Thoracic aorta (tissue), 2 donors: ENCODE data around the gene WDR6. TPM values are rescaled to one million over a fixed set of nuclear protein-coding genes. Genes with fewer than 3 reads are reported as not detected.

Experiments used
- ATAC-seq: fragments of 150-250 bp; one replicate; pipeline ENCODE4 v1.8.0; 2017; ENCODE audit warnings: low read depth; ENCODE audit not compliant: insufficient number of reproducible peaks, low FRiP score
- DNase-seq: peaks from one replicate; pipeline ENCODE4 v3.0.0-alpha.2; 2020; ENCODE audit warnings: low spot score
- H3K27ac ChIP-seq, 2 donors: fragments of 200-600 bp; sonication (generic); 1 replicate in 1 of 2; 2 replicates in 1 of 2; pipeline ENCODE4 v1.5.1; 2016; ENCODE audit warnings: mild to moderate bottlenecking in 2 of 2, moderate library complexity in 2 of 2
- H3K27me3 ChIP-seq: fragments of 200-600 bp; sonication (generic); replicated peaks from 2 replicates; pipeline ENCODE4 v1.6.0; 2016; ENCODE audit warnings: mild to moderate bottlenecking; ENCODE audit not compliant: insufficient read depth
- H3K36me3 ChIP-seq: fragments of 200-600 bp; sonication (generic); one replicate; pipeline ENCODE4 v1.5.1; 2016
- H3K4me1 ChIP-seq, 2 donors: fragments of 200-600 bp; sonication (generic); 1 replicate in 1 of 2; 2 replicates in 1 of 2; pipeline versions ENCODE4 v1.5.1 to v1.6.0; 2016; ENCODE audit warnings: low read depth in 2 of 2, mild to moderate bottlenecking in 1 of 2; ENCODE audit not compliant: control insufficient read depth in 1 of 2
- H3K4me3 ChIP-seq: fragments of 200-600 bp; sonication (generic); 2 replicates; pipeline ENCODE4 v1.5.1; 2016; ENCODE audit warnings: mild to moderate bottlenecking
- H3K9me3 ChIP-seq: fragments of 200-600 bp; sonication (generic); 2 replicates; pipeline ENCODE4 v1.5.1; 2016
- CTCF ChIP-seq: fragments of 200-600 bp; sonication (generic); IDR thresholded peaks from one replicate; pipeline ENCODE4 v1.5.1; 2019; ENCODE audit warnings: antibody characterized with exemption
- total RNA-seq, 2 donors: library from RNA; depleted of rRNA; stranded (reverse); fragments of >200 nt; gene quantifications; one replicate each; pipeline versions ENCODE4 v1.1.0 to v1.2.3, GENCODE V29; 2016

The WDR6 gene
- total RNA-seq, 2 donors from 2014 or later, result 89.9 to 121 TPM

GRCh38 chr3:49025793-49026520 lies 18.8 kb downstream of the WDR6 start:
- H3K9me3 ChIP-seq, result no peaks in the 10 kb centered on the region
- DNase-seq (no peak), ATAC-seq (no peak)
- no peak overlapping the region for H3K4me3 ChIP-seq
- peaks cover 9 to 24% of the 10 kb centered on the region in 2 donors for H3K4me1 ChIP-seq
- TF ChIP-seq CTCF, result no peak
- peaks cover 25% of the 10 kb centered on the region for H3K36me3 ChIP-seq
- no peaks in the 10 kb centered on the region for H3K27me3 ChIP-seq
- no peak overlapping the region for H3K27ac ChIP-seq

GRCh38 chr3:49026536-49026935 lies 19.3 kb downstream of the WDR6 start:
- no peak for TF ChIP-seq CTCF
- DNase-seq (no peak), ATAC-seq (no peak)
- Histone ChIP-seq H3K27ac (no peak overlapping the region), H3K27me3 (no peaks in the 10 kb centered on the region), H3K4me3 (no peak overlapping the region), H3K9me3 (no peaks in the 10 kb centered on the region), H3K4me1 (peaks cover 9 to 24% of the 10 kb centered on the region in 2 donors), H3K36me3 (peaks cover 31% of the 10 kb centered on the region)

GRCh38 chr3:49027634-49028033 lies 20.4 kb downstream of the WDR6 start:
- Histone ChIP-seq H3K27ac (peak overlapping the region in 1 of 2 donors; percentile 87), H3K9me3 (no peaks in the 10 kb centered on the region), H3K36me3 (peaks cover 42% of the 10 kb centered on the region), H3K4me1 (peaks cover 7 to 22% of the 10 kb centered on the region in 2 donors), H3K27me3 (no peaks in the 10 kb centered on the region), H3K4me3 (no peak overlapping the region)
- TF ChIP-seq CTCF, result no peak
- ATAC-seq, result no peak
- DNase-seq, result no peak

- H3K27me3 ChIP-seq, result no peaks in the 10 kb centered on the region
- no peak for TF ChIP-seq CTCF
- no peaks in the 10 kb centered on the region for H3K9me3 ChIP-seq
- ATAC-seq, result no peak
- H3K36me3 ChIP-seq, result peaks cover 43% of the 10 kb centered on the region
- peak overlapping the region; percentile 82 for H3K4me3 ChIP-seq
- H3K27ac ChIP-seq, result peak overlapping the region; percentile 87 to 91
- no peak for DNase-seq
- peaks cover under 1 to 16% of the 10 kb centered on the region in 2 donors for H3K4me1 ChIP-seq
These were observed 21.1 kb downstream of the WDR6 start for GRCh38 chr3:49028298-49028672.

- Histone ChIP-seq H3K27ac (peak within 1 kb of the TSS; percentile 87 to 91), H3K4me3 (peak within 1 kb of the TSS; percentile 82), H3K4me1 (peaks cover 0 to 14% of the 10 kb centered on the region in 2 donors), H3K9me3 (no peaks in the 10 kb centered on the region), H3K36me3 (peaks cover 38% of the 10 kb centered on the region), H3K27me3 (no peaks in the 10 kb centered on the region)
- no peak for TF ChIP-seq CTCF
- DNase-seq, result peak; percentile 62
- ATAC-seq, result peak; percentile 70
These were observed 21.7 kb downstream of the WDR6 start, which contains the start of gene IMPDH2 for GRCh38 chr3:49028673-49029562. Gene IMPDH2, minus strand, starts transcription at chr3:49029398. Its CDS starts 48 bp downstream, at chr3:49029350.
